HepG2 (cell line): ENCODE measurements around the gene ORC3. TPM values are rescaled to one million over a fixed set of nuclear protein-coding genes. Genes with fewer than 3 reads are reported as not detected.

ENCODE experiments used
- ATAC-seq: fragments of 200-7000 bp; cut with Tn5 transposase; 3 replicates; pipeline ENCODE4 v1.9.1; 2020; ENCODE audit warnings: mild to moderate bottlenecking, moderate library complexity
- BruUV-seq: library from RNA; stranded (reverse); fragments of 400-500 nt; replicated peaks from 2 replicates; lab custom pipeline; 2021; lab: Mats Ljungman, UMichigan
- CTCF ChIA-PET: fragments of 300-600 bp; formaldehyde crosslinking; extraction: SDS; loops from one replicate; lab custom pipeline; 2021; ENCODE audit warnings: low total read pairs, inconsistent platforms, low intra/inter-chr PET ratio; lab: Yijun Ruan, JAX
- POLR2A ChIA-PET: fragments of 350-600 bp; sonication (Branson Sonifier 250); formaldehyde crosslinking; loops from one replicate; lab custom pipeline; 2020; ENCODE audit warnings: antibody characterized with exemption, inconsistent platforms; lab: Yijun Ruan, JAX
- DNase-seq: peaks from one replicate; pipeline ENCODE4 v3.0.0-alpha.2; 2015; ENCODE audit warnings: low spot score
- FAIRE-seq: peaks from 3 replicates; lab custom pipeline; 2011; peaks lifted over from hg19 to GRCh38; lab: Jason Lieb, UNC
- H2AFZ ChIP-seq: one replicate; pipeline ENCODE4 v1.6.1; 2011; ENCODE audit warnings: low read length, inconsistent platforms
- H3K27ac ChIP-seq: fragments of 300-600 bp; 3 replicates; pipeline ENCODE4 v1.8.0; 2011; ENCODE audit warnings: mixed run types, mild to moderate bottlenecking, mixed read lengths, low read length, inconsistent platforms; ENCODE audit not compliant: insufficient read depth; ENCODE audit errors: extremely low read length
- H3K27me3 ChIP-seq, 2 experiments: fragments of 200-600 bp in 1 of 2; 2 replicates in 1 of 2; 3 replicates in 1 of 2; pipeline versions ENCODE4 v1.6.0 to v1.8.0; 2011; ENCODE audit warnings: low read length in 2 of 2, mild to moderate bottlenecking in 2 of 2, moderate library complexity in 2 of 2, inconsistent platforms in 1 of 2; ENCODE audit not compliant: insufficient read depth in 2 of 2, control insufficient read depth in 1 of 2
- H3K36me3 ChIP-seq, 2 experiments: fragments of 200-600 bp in 1 of 2; replicated peaks in 1 of 2; 2 replicates in 1 of 2; 3 replicates in 1 of 2; pipeline versions ENCODE4 v1.5.1 to v1.8.0; 2011; ENCODE audit warnings: low read length in 2 of 2, inconsistent platforms in 1 of 2; ENCODE audit not compliant: insufficient read depth in 2 of 2, control insufficient read depth in 1 of 2
- H3K4me1 ChIP-seq: 2 replicates; pipeline ENCODE4 v1.5.1; 2012; ENCODE audit warnings: low read length, inconsistent platforms; ENCODE audit not compliant: insufficient read depth
- H3K4me2 ChIP-seq: 2 replicates; pipeline ENCODE4 v1.6.0; 2011; ENCODE audit warnings: low read depth, low read length, inconsistent platforms
- H3K4me3 ChIP-seq, 3 experiments: fragments of 200-600 bp in 1 of 3; sonication (generic), shearing (Covaris generic) in 1 of 3; replicated peaks in 1 of 3; 2 replicates each; pipeline ENCODE4 v1.5.1; 2011 to 2016; ENCODE audit warnings: low read length in 3 of 3, inconsistent platforms in 2 of 3, low read depth in 2 of 3, mild to moderate bottlenecking in 2 of 3, control low read depth in 1 of 3, mixed read lengths in 1 of 3; ENCODE audit not compliant: insufficient read depth in 1 of 3
- H3K79me2 ChIP-seq: one replicate; pipeline ENCODE4 v1.6.1; 2011; ENCODE audit warnings: low read length, inconsistent platforms; ENCODE audit not compliant: insufficient read depth
- H3K9ac ChIP-seq: 2 replicates; pipeline ENCODE4 v1.6.0; 2011; ENCODE audit warnings: mild to moderate bottlenecking, low read depth, low read length, inconsistent platforms; ENCODE audit not compliant: insufficient read depth
- H3K9me3 ChIP-seq: 2 replicates; pipeline ENCODE4 v1.5.1; 2012; ENCODE audit warnings: mild to moderate bottlenecking, low read length
- H4K20me1 ChIP-seq: 2 replicates; pipeline ENCODE4 v1.6.0; 2011; ENCODE audit warnings: inconsistent platforms, mild to moderate bottlenecking, low read length, moderate library complexity; ENCODE audit not compliant: insufficient read depth
- ARHGAP35 ChIP-seq: sonication (generic); formaldehyde crosslinking; IDR thresholded peaks from 2 replicates; pipeline ENCODE4 v1.9.0; 2022; ENCODE audit warnings: mild to moderate bottlenecking, inconsistent platforms, moderate library complexity, missing genetic modification reagents, borderline replicate concordance
- BRCA1 ChIP-seq: sonication (generic); formaldehyde crosslinking; IDR thresholded peaks from 2 replicates; pipeline ENCODE4 v1.4.0; 2020; ENCODE audit warnings: missing genetic modification reagents
- ELF3 ChIP-seq: IDR thresholded peaks from 2 replicates; pipeline ENCODE4 v1.6.1; 2016; ENCODE audit warnings: missing genetic modification reagents, missing compliant biosample characterization
- HES4 ChIP-seq: sonication (generic); formaldehyde crosslinking; IDR thresholded peaks from 2 replicates; pipeline ENCODE4 v1.9.0; 2021; ENCODE audit warnings: mild to moderate bottlenecking, missing genetic modification reagents, borderline replicate concordance
- NFYB ChIP-seq: sonication (generic); formaldehyde crosslinking; IDR thresholded peaks from 2 replicates; pipeline ENCODE4 v1.4.0; 2020; ENCODE audit warnings: missing genetic modification reagents
- NKX3-1 ChIP-seq: sonication (generic); formaldehyde crosslinking; IDR thresholded peaks from 2 replicates; pipeline ENCODE4 v1.5.0; 2020; ENCODE audit warnings: missing genetic modification reagents
- NR2F6 ChIP-seq, 2 experiments: IDR thresholded peaks; 2 replicates each; pipeline ENCODE4 v1.6.1; 2016; ENCODE audit warnings: antibody characterized with exemption in 1 of 2, mild to moderate bottlenecking in 1 of 2
- PPARG ChIP-seq: conservative IDR thresholded peaks from 2 replicates; pipeline ENCODE4 v1.6.1; 2016; ENCODE audit warnings: missing biosample characterization, missing genetic modification reagents
- RARG ChIP-seq: sonication (generic); formaldehyde crosslinking; IDR thresholded peaks from 2 replicates; pipeline ENCODE4 v1.4.0; 2020; ENCODE audit warnings: low read depth, mild to moderate bottlenecking, missing genetic modification reagents
- RBAK ChIP-seq: sonication (generic); formaldehyde crosslinking; IDR thresholded peaks from 2 replicates; pipeline ENCODE4 v1.5.1; 2020; ENCODE audit warnings: mild to moderate bottlenecking, missing genetic modification reagents
- SP140L ChIP-seq: sonication (generic); formaldehyde crosslinking; IDR thresholded peaks from 2 replicates; pipeline ENCODE4 v1.4.0; 2020; ENCODE audit warnings: missing genetic modification reagents, borderline replicate concordance
- SRSF4 ChIP-seq: fragments of 200-400 bp; formaldehyde crosslinking; IDR thresholded peaks from one replicate; pipeline ENCODE4 v1.6.1; 2018; ENCODE audit warnings: mild to moderate bottlenecking, low read depth, low read length, moderate library complexity; ENCODE audit not compliant: poor library complexity, severe bottlenecking
- ZFX ChIP-seq: sonication (generic); formaldehyde crosslinking; IDR thresholded peaks from 2 replicates; pipeline ENCODE4 v1.4.0; 2020; ENCODE audit warnings: mild to moderate bottlenecking, low read depth, missing genetic modification reagents, moderate library complexity
- ZNF121 ChIP-seq: sonication (generic); formaldehyde crosslinking; IDR thresholded peaks from 2 replicates; pipeline ENCODE4 v1.5.0; 2020; ENCODE audit warnings: mild to moderate bottlenecking, missing genetic modification reagents
- ZNF160 ChIP-seq: sonication (generic); formaldehyde crosslinking; IDR thresholded peaks from 2 replicates; pipeline ENCODE4 v1.8.0; 2022; ENCODE audit warnings: mild to moderate bottlenecking, inconsistent platforms, missing genetic modification reagents
- ZNF337 ChIP-seq: sonication (generic); formaldehyde crosslinking; IDR thresholded peaks from 2 replicates; pipeline ENCODE4 v1.5.1; 2020; ENCODE audit warnings: missing genetic modification reagents, low read depth, mild to moderate bottlenecking, borderline replicate concordance
- ZNF841 ChIP-seq: sonication (generic); formaldehyde crosslinking; IDR thresholded peaks from 2 replicates; pipeline ENCODE4 v1.8.1; 2023; ENCODE audit warnings: missing genetic modification reagents, borderline replicate concordance
- WGBS: methylation state at CpG from one replicate; pipeline ENCODE4 v1.1.6; 2017; ENCODE audit warnings: low lambda C conversion rate; 5-methylcytosine and 5-hydroxymethylcytosine counted together
- in situ Hi-C: cut with HindIII; loops from 2 replicates; pipeline ENCODE4 v1.10.0; 2017; ENCODE audit warnings: low pct_unique_long_range_greater_than_20kb; ENCODE audit not compliant: extremely low pct_ligation_motif_present
- intact Hi-C: fragments of 100-400 bp; cut with micrococcal nuclease; formaldehyde crosslinking; loops from one replicate; pipeline ENCODE4 v1.10.0; 2022; ENCODE audit not compliant: unreplicated experiment
- polyA plus RNA-seq, 8 experiments: library from polyadenylated mRNA; depleted of rRNA in 3 of 8; stranded (reverse) in 7 of 8; unstranded in 1 of 8; fragments of >200 nt; fragmentation: Illumina TruSeq in 4 of 8; extraction: Trizol in 4 of 8; gene quantifications; 2 replicates each; pipeline versions ENCODE4 v1.2.1 to v1.2.3, GENCODE V29; 2011 to 2016; ENCODE audit warnings: low read depth in 4 of 8, missing spikeins in 1 of 8, mixed read lengths in 1 of 8; ENCODE audit not compliant: insufficient read depth in 1 of 8
- total RNA-seq, 5 experiments: library from RNA; depleted of rRNA; stranded (reverse); fragments of >200 nt; fragmentation: Illumina TruSeq; extraction: Trizol; gene quantifications; 2 replicates each; pipeline ENCODE4 v1.2.3, GENCODE V29; 2016; ENCODE audit warnings: low read depth in 1 of 5
- TF ChIP-seq, protein P1 (sequence below): IDR thresholded peaks from 2 replicates; pipeline ENCODE4 v1.6.1; 2016; ENCODE audit warnings: control low read depth
- TF ChIP-seq, protein P2 (sequence below): sonication (generic); formaldehyde crosslinking; IDR thresholded peaks from 2 replicates; pipeline ENCODE4 v1.4.0; 2020; ENCODE audit warnings: missing genetic modification reagents
- TF ChIP-seq, protein P3 (sequence below): sonication (generic); formaldehyde crosslinking; IDR thresholded peaks from 2 replicates; pipeline ENCODE4 v1.4.0; 2020; ENCODE audit warnings: missing genetic modification reagents

ORC3 gene
- total and polyA plus RNA-seq, 2 of the 13 experiments (the other 11 are each of a cell fraction or from before 2014, with no cell fraction given), result 21.8 to 43.5 TPM

DNA sequence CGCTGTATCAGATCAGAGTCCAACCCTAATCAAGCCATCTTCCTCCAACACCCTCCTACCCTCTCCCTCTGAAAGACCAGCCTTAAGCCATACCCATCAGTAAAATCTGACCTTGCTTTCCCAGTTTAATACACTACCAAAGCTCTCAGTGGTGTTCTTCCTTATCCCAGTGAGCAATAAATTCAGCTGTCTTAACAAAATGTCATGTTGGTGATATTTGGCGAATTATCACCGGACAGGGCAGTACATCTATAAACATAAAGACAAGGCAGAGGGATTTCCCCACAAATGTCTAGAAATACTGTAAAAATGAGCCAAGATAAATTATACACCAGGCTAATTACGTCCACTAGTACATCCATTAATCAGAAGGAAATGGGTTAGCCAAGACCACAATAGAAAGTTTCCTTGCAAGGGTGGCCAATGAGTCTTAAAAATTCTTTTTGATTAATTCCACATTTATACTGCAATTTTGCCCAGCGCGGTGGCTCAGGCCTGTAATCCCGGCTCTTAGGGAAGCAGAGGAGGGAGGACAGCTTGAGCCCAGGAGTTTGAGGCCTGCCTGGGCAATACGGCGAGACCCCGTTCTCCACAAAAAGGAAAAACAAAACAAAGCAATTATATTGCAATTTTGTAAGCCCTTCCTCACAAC lies 1.1 kb upstream of the ORC3 start:
- DNase-seq (no peak), ATAC-seq (peak; percentile 8; the same call in 2 of the 3 replicates), FAIRE-seq (no peak)
- intact Hi-C loops (no loop called here), in situ Hi-C loops (no loop called here)
- POLR2A ChIA-PET, result interaction anchor here (0.8 to 1.9 kb wide), 8 partner anchors 15 to 210 kb away, joined by 3 to 8 read pairs (median 4); partner anchors contain the start of gene AKIRIN2
- Histone ChIP-seq H3K9me3 (no peaks in the 10 kb centered on the region), H3K4me3 (peak overlapping the region; percentile 90 to 98 (median 95)), H3K79me2 (peaks cover 91% of the 10 kb centered on the region), H4K20me1 (0 out of 2 replicates have a peak, but pooled peaks cover 7% of the 10 kb centered on the region), H3K9ac (peak overlapping the region; percentile 89), H3K4me1 (peaks cover 69% of the 10 kb centered on the region), H3K36me3 (peaks cover 0 to 3% of the 10 kb centered on the region in 2 experiments; a peak in 2 of 5 replicates), H3K27ac (peak overlapping the region; percentile 80), H3K27me3 (no peaks in the 10 kb centered on the region; a peak in 1 of 5 replicates), H3K4me2 (peak overlapping the region; percentile 87), H2AFZ (no peak overlapping the region)
- CTCF ChIA-PET, result no interaction called here
- 9% methylated on average over 10 of the region's 10 CpGs for WGBS
- no TSS peak for BruUV-seq
- no peak for TF ChIP-seq SP140L (CRISPR knock-in tag)
- TF ChIP-seq RARG (CRISPR knock-in tag), result no peak
- 0 out of 2 replicates have a peak, but pooled peaks have one; percentile 18 for TF ChIP-seq NKX3-1 (CRISPR knock-in tag)
- no peak for TF ChIP-seq ZNF841 (CRISPR knock-in tag)
- TF ChIP-seq HES4 (CRISPR knock-in tag), result no peak
- TF ChIP-seq RBAK, result no peak
- no peak for TF ChIP-seq ELF3 (CRISPR knock-in tag)
- TF ChIP-seq, protein P1, sequence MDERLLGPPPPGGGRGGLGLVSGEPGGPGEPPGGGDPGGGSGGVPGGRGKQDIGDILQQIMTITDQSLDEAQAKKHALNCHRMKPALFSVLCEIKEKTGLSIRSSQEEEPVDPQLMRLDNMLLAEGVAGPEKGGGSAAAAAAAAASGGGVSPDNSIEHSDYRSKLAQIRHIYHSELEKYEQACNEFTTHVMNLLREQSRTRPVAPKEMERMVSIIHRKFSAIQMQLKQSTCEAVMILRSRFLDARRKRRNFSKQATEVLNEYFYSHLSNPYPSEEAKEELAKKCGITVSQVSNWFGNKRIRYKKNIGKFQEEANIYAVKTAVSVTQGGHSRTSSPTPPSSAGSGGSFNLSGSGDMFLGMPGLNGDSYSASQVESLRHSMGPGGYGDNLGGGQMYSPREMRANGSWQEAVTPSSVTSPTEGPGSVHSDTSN (CRISPR knock-in tag), result no peak
- TF ChIP-seq SRSF4, result no peak
- TF ChIP-seq ZFX, result peak; percentile 40; the same call in 1 of the 2 replicates
- TF ChIP-seq, protein P2, sequence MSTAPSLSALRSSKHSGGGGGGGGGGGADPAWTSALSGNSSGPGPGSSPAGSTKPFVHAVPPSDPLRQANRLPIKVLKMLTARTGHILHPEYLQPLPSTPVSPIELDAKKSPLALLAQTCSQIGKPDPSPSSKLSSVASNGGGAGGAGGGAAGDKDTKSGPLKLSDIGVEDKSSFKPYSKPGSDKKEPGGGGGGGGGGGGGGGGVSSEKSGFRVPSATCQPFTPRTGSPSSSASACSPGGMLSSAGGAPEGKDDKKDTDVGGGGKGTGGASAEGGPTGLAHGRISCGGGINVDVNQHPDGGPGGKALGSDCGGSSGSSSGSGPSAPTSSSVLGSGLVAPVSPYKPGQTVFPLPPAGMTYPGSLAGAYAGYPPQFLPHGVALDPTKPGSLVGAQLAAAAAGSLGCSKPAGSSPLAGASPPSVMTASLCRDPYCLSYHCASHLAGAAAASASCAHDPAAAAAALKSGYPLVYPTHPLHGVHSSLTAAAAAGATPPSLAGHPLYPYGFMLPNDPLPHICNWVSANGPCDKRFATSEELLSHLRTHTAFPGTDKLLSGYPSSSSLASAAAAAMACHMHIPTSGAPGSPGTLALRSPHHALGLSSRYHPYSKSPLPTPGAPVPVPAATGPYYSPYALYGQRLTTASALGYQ (CRISPR knock-in tag), result 0 out of 2 replicates have a peak, but pooled peaks have one; percentile 22
- TF ChIP-seq ARHGAP35 (CRISPR knock-in tag), result no peak
- TF ChIP-seq BRCA1 (CRISPR knock-in tag), result no peak
- TF ChIP-seq ZNF337 (CRISPR knock-in tag), result 0 out of 2 replicates have a peak, but pooled peaks have one; percentile 3
- TF ChIP-seq, protein P3, sequence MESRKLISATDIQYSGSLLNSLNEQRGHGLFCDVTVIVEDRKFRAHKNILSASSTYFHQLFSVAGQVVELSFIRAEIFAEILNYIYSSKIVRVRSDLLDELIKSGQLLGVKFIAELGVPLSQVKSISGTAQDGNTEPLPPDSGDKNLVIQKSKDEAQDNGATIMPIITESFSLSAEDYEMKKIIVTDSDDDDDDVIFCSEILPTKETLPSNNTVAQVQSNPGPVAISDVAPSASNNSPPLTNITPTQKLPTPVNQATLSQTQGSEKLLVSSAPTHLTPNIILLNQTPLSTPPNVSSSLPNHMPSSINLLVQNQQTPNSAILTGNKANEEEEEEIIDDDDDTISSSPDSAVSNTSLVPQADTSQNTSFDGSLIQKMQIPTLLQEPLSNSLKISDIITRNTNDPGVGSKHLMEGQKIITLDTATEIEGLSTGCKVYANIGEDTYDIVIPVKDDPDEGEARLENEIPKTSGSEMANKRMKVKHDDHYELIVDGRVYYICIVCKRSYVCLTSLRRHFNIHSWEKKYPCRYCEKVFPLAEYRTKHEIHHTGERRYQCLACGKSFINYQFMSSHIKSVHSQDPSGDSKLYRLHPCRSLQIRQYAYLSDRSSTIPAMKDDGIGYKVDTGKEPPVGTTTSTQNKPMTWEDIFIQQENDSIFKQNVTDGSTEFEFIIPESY (CRISPR knock-in tag), result no peak
- peak; percentile 71 for TF ChIP-seq ZNF121 (CRISPR knock-in tag)
- TF ChIP-seq PPARG (CRISPR knock-in tag), result no peak
- TF ChIP-seq NFYB, result no peak
- TF ChIP-seq NR2F6 (IDR thresholded peaks at IDR 0.05), result no peak
- TF ChIP-seq NR2F6 (CRISPR knock-in tag; IDR thresholded peaks at IDR 0.05), result no peak
- no peak for TF ChIP-seq ZNF160
